Activated CD4-positive, alpha-beta T cell treated with anti-CD3 and anti-CD28 coated beads, Interleukin-2, amount 10 ng/mL, durations not matched to agents 24 days and 14 days (primary cell): ENCODE results near the gene WSCD1. TPM values are rescaled to one million over a fixed set of nuclear protein-coding genes. Genes with fewer than 3 reads are reported as not detected.

Source experiments
- DNase-seq: peaks from one replicate; pipeline ENCODE4 v3.0.0; 2022
- H3K27ac Mint-ChIP-seq: one replicate; pipeline ENCODE4 v1.8.0; 2022; ENCODE audit warnings: mild to moderate bottlenecking, mixed read lengths
- H3K27me3 Mint-ChIP-seq: one replicate; pipeline ENCODE4 v1.8.0; 2022; ENCODE audit warnings: mixed read lengths
- H3K36me3 Mint-ChIP-seq: one replicate; pipeline ENCODE4 v1.8.0; 2022; ENCODE audit warnings: low read depth, mild to moderate bottlenecking, mixed read lengths
- H3K4me1 Mint-ChIP-seq: one replicate; pipeline ENCODE4 v1.8.0; 2021; ENCODE audit warnings: mixed read lengths
- H3K4me3 Mint-ChIP-seq: one replicate; pipeline ENCODE4 v1.8.0; 2022; ENCODE audit warnings: mild to moderate bottlenecking, moderate library complexity, mixed read lengths
- H3K9me3 Mint-ChIP-seq: one replicate; pipeline ENCODE4 v1.8.0; 2021; ENCODE audit warnings: mixed read lengths
- intact Hi-C: fragments of 100-400 bp; cut with micrococcal nuclease; formaldehyde crosslinking; loops from one replicate; pipeline ENCODE4 v1.15.1; 2023
- total RNA-seq: library from RNA; stranded (reverse); gene quantifications from 2 replicates; pipeline ENCODE4 v1.2.3, GENCODE V29; 2022

Gene WSCD1
- total RNA-seq, result not detected in 2 replicates

DNA sequence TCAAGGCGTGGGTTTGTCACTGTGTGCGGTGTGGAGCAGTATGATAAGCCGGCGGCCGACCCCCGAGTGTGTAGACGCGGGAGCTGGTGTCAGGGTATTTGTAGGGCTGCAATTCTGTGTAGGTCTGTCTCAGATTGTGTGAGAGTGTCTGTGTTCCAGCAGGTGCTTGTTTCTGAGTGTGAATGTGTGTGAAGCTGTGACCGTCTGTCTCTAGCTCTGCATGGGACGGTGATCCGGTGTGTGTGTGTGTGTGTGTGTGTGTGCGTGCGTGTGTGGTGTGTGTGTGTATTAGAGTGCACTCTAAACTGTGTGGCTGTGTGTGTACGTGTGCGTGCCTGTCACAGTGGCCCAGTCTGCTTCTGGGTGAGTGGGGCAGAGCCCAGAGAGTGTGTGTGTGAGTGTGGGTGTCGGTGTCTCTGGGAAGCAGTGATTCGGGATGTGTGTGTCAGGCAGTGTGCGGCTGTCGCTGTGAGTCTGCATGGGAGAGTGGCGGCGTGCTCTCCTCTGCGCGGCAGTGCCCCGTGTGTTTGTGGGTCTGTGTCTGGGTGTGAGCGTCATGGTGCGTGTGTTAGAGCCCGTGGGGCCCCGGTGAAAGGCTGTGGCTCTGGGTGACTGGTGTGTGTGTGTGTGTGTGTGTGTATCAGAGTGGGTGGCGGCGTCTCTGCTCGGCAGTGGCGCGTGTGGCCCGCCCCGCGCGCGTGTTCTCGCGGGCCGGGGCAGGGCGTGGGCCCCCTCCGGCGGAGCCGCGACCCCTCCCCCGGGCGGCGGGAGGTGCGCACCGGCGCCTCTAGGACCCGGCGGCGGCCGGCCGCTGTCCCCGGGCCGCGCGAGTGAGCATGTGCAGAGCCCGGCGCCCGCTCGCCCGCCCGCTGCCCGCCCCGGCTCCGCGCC, at the start of gene WSCD1:
WSCD1 (plus strand) TSS at position 841 of the 891 bp plus-strand sequence. CDS start 10,280 bp downstream, outside the sequence.
- intact Hi-C loops, result no loop called here
- Mint-ChIP-seq H3K27ac (no peak within 1 kb of the TSS), H3K36me3 (no peaks in the 10 kb centered on the region), H3K4me3 (peak within 1 kb of the TSS; percentile 69), H3K27me3 (peaks cover 58% of the 10 kb centered on the region), H3K9me3 (no peaks in the 10 kb centered on the region), H3K4me1 (peaks cover 6% of the 10 kb centered on the region)
- DNase-seq, result no peak

- H3K9me3 Mint-ChIP-seq, result no peaks in the 10 kb centered on the region
- intact Hi-C loops, result no loop called here
- H3K27me3 Mint-ChIP-seq, result peaks cover 5% of the 10 kb centered on the region
- no peak for DNase-seq
- peaks cover 3% of the 10 kb centered on the region for H3K4me1 Mint-ChIP-seq
- H3K36me3 Mint-ChIP-seq, result no peaks in the 10 kb centered on the region
- no peak overlapping the region for H3K4me3 Mint-ChIP-seq
- H3K27ac Mint-ChIP-seq, result no peak overlapping the region
Observed at GRCh38 chr17:6021011-6021400, 49.2 kb upstream of the WSCD1 start.

GRCh38 chr17:6021627-6022026, 48.6 kb upstream of the WSCD1 start:
- peaks cover 5% of the 10 kb centered on the region for H3K27me3 Mint-ChIP-seq
- no peak overlapping the region for H3K4me3 Mint-ChIP-seq
- H3K4me1 Mint-ChIP-seq, result peaks cover 3% of the 10 kb centered on the region
- DNase-seq, result no peak
- H3K36me3 Mint-ChIP-seq, result no peaks in the 10 kb centered on the region
- intact Hi-C loops, result no loop called here
- no peak overlapping the region for H3K27ac Mint-ChIP-seq
- no peaks in the 10 kb centered on the region for H3K9me3 Mint-ChIP-seq

GRCh38 chr17:6023036-6023831, 46.9 kb upstream of the WSCD1 start:
- peaks cover 5% of the 10 kb centered on the region for H3K27me3 Mint-ChIP-seq
- intact Hi-C loops, result no loop called here
- DNase-seq, result no peak
- H3K36me3 Mint-ChIP-seq, result no peaks in the 10 kb centered on the region
- no peak overlapping the region for H3K4me3 Mint-ChIP-seq
- peaks cover 3% of the 10 kb centered on the region for H3K4me1 Mint-ChIP-seq
- H3K27ac Mint-ChIP-seq, result no peak overlapping the region
- no peaks in the 10 kb centered on the region for H3K9me3 Mint-ChIP-seq

DNA sequence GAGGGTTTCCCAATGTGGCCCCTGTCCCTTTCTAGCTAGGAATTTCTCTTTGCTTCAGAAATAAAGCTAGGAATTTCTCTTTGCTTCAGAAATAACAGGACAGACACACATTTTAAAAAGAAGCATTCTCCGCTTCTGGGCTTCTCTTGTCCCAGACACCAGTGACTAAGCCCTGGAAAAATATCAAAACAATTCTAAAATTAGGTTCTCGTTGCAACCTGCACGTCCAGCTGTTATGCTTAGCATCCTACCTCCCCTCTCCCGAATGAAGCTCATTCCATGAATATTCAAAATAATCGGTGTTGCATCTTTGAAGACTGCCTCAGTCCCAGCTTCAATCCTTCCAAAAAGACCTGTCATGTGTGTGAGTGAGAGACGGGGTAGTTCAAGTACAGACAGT, 45.6 kb upstream of the WSCD1 start:
- Mint-ChIP-seq H3K9me3 (no peaks in the 10 kb centered on the region), H3K4me3 (no peak overlapping the region), H3K4me1 (peaks cover 3% of the 10 kb centered on the region), H3K27ac (no peak overlapping the region), H3K27me3 (peaks cover 7% of the 10 kb centered on the region), H3K36me3 (no peaks in the 10 kb centered on the region)
- no peak for DNase-seq
- intact Hi-C loops, result no loop called here

- Mint-ChIP-seq H3K27ac (no peak overlapping the region), H3K36me3 (no peaks in the 10 kb centered on the region), H3K4me1 (no peaks in the 10 kb centered on the region)
Observed at GRCh38 chr17:6027342-6028024, 42.7 kb upstream of the WSCD1 start.

GRCh38 chr17:6028294-6028693, 41.9 kb upstream of the WSCD1 start:
- H3K36me3 Mint-ChIP-seq, result no peaks in the 10 kb centered on the region
- no peaks in the 10 kb centered on the region for H3K4me1 Mint-ChIP-seq
- peaks cover 10% of the 10 kb centered on the region for H3K27me3 Mint-ChIP-seq
- no peaks in the 10 kb centered on the region for H3K9me3 Mint-ChIP-seq
- intact Hi-C loops, result no loop called here
- no peak for DNase-seq
- no peak overlapping the region for H3K27ac Mint-ChIP-seq
- H3K4me3 Mint-ChIP-seq, result no peak overlapping the region

More at GRCh38 chr17:6027342-6028024, 42.7 kb upstream of the WSCD1 start:
- no peak overlapping the region for H3K4me3 Mint-ChIP-seq
- H3K27me3 Mint-ChIP-seq, result peaks cover 10% of the 10 kb centered on the region
- DNase-seq, result no peak
- no peaks in the 10 kb centered on the region for H3K9me3 Mint-ChIP-seq
- intact Hi-C loops, result no loop called here

GRCh38 chr17:6035801-6036394, 34.3 kb upstream of the WSCD1 start:
- DNase-seq, result no peak
- Mint-ChIP-seq H3K4me3 (no peak overlapping the region), H3K4me1 (no peaks in the 10 kb centered on the region), H3K27ac (no peak overlapping the region), H3K36me3 (no peaks in the 10 kb centered on the region), H3K27me3 (no peaks in the 10 kb centered on the region), H3K9me3 (no peaks in the 10 kb centered on the region)
- intact Hi-C loops, result no loop called here

DNA sequence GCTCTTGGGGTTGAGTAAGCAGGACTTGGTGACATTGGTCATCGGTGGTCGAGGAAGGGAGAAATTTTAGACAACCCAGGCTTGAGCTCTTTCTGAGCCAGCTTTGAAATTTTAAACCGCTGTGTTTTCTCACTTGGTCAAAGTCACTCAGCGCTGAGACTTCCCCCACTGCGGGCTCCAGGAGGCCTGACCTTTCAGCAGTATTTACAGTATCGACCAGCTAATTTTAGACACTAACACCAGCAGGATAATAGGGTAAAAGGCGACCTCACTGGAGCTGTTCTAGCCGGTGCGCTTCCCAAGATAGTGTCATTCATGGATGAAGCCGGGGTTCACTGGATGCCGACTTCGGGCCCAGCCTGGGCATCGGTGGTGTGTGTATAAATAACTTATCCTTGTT, 29.7 kb upstream of the WSCD1 start:
- H3K27ac Mint-ChIP-seq, result no peak overlapping the region
- DNase-seq, result no peak
- no peaks in the 10 kb centered on the region for H3K9me3 Mint-ChIP-seq
- no peaks in the 10 kb centered on the region for H3K27me3 Mint-ChIP-seq
- no peaks in the 10 kb centered on the region for H3K36me3 Mint-ChIP-seq
- no peaks in the 10 kb centered on the region for H3K4me1 Mint-ChIP-seq
- intact Hi-C loops, result no loop called here
- H3K4me3 Mint-ChIP-seq, result no peak overlapping the region

GRCh38 chr17:6041246-6041645, 28.9 kb upstream of the WSCD1 start:
- no peaks in the 10 kb centered on the region for H3K4me1 Mint-ChIP-seq
- intact Hi-C loops, result no loop called here
- H3K4me3 Mint-ChIP-seq, result no peak overlapping the region
- no peaks in the 10 kb centered on the region for H3K9me3 Mint-ChIP-seq
- no peaks in the 10 kb centered on the region for H3K27me3 Mint-ChIP-seq
- DNase-seq, result no peak
- H3K27ac Mint-ChIP-seq, result no peak overlapping the region
- H3K36me3 Mint-ChIP-seq, result no peaks in the 10 kb centered on the region

DNA sequence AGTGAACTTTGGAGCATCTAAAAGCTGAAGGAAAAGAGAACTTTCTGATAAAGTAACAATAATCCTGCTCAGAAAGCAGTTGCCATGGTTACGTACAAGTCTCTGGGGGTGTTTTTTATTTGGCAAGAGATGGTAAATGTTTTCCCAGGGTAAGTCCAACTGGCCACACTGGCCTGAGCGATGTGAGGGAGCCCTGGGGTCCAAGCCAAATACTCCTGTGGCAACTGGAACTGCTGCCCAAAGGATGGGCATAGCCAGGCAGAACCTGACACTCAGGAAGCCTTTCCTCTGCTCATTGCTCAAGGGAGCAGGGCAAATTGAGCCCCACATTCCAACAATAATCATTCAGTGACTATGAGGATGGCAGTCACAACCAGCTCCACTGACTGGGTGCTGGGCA, 26.8 kb upstream of the WSCD1 start:
- H3K4me1 Mint-ChIP-seq, result no peaks in the 10 kb centered on the region
- H3K36me3 Mint-ChIP-seq, result no peaks in the 10 kb centered on the region
- no peak overlapping the region for H3K27ac Mint-ChIP-seq
- H3K27me3 Mint-ChIP-seq, result no peaks in the 10 kb centered on the region
- H3K9me3 Mint-ChIP-seq, result no peaks in the 10 kb centered on the region
- intact Hi-C loops, result no loop called here
- DNase-seq, result no peak
- H3K4me3 Mint-ChIP-seq, result no peak overlapping the region

- Mint-ChIP-seq H3K4me1 (no peaks in the 10 kb centered on the region), H3K36me3 (no peaks in the 10 kb centered on the region), H3K9me3 (no peaks in the 10 kb centered on the region), H3K4me3 (no peak overlapping the region), H3K27ac (no peak overlapping the region), H3K27me3 (no peaks in the 10 kb centered on the region)
- intact Hi-C loops, result no loop called here
- DNase-seq, result no peak
Observed at GRCh38 chr17:6044261-6044660, 25.9 kb upstream of the WSCD1 start.

- intact Hi-C loops, result no loop called here
- DNase-seq, result no peak
- Mint-ChIP-seq H3K27ac (no peak overlapping the region), H3K27me3 (no peaks in the 10 kb centered on the region), H3K4me3 (no peak overlapping the region), H3K9me3 (no peaks in the 10 kb centered on the region), H3K4me1 (no peaks in the 10 kb centered on the region), H3K36me3 (no peaks in the 10 kb centered on the region)
Observed at GRCh38 chr17:6045621-6046357, 24.4 kb upstream of the WSCD1 start.
